Measurements from ENCODE around the gene CFAP46. TPM values are rescaled to one million over a fixed set of nuclear protein-coding genes. Genes with fewer than 3 reads are reported as not detected.

Gene CFAP46
- total and polyA plus RNA-seq, 2 of the 8 experiments (the other 6 are each of a cell fraction or from before 2014, with no cell fraction given): 2.6 to 4.8 TPM

DNA sequence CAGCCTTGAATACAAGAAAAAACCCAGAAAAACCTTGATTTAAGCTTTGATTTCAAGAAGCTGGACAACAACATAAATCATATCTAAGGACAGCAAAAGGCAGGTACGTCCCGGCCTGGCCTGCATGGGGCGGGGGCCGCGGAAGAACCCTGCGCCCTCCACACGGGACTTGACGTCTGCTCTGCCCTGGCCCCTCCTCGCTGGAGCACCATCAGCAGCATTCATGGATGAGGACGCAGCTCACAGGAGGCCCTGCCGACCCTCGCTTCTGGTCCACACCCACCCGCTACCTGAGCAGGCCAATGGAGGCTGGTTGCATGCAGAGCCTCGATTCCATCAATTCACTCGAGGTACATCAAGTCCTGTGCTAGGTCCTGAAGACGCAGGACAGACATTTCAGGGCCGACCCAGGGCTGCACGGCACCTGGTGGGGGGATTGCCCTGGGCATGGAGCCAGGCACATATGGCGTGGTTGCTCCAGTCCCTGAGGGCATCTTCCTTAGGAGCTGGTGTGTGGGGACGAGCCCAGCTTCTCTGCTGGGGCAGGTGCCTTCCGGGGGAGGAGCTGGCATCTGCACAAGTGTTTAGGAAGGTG lies 93.3 kb downstream of the CFAP46 start (continued):
- TF ChIP-seq TCF12 (IDR thresholded peaks at IDR 0.05; ENCODE audit: low read depth, low read length): no peak
- TF ChIP-seq MAFK (IDR thresholded peaks at IDR 0.05; ENCODE audit: low read depth, low read length): no peak
- TF ChIP-seq BRCA1 (IDR thresholded peaks at IDR 0.05; ENCODE audit: low read depth, low read length): no peak
- no peak for TF ChIP-seq KDM5A (IDR thresholded peaks at IDR 0.05; ENCODE audit: low read length)
